Activated CD8-positive, alpha-beta memory T cell treated with anti-CD3 and anti-CD28 coated beads for 48 hours (primary cell): ENCODE measurements around the gene MBP.

Experiments used
- DNase-seq, 3 experiments: peaks; one replicate each; pipeline ENCODE4 v3.0.0-alpha.2; 2020; ENCODE audit warnings: low read depth in 2 of 3, low spot score in 2 of 3

The MBP gene

DNA sequence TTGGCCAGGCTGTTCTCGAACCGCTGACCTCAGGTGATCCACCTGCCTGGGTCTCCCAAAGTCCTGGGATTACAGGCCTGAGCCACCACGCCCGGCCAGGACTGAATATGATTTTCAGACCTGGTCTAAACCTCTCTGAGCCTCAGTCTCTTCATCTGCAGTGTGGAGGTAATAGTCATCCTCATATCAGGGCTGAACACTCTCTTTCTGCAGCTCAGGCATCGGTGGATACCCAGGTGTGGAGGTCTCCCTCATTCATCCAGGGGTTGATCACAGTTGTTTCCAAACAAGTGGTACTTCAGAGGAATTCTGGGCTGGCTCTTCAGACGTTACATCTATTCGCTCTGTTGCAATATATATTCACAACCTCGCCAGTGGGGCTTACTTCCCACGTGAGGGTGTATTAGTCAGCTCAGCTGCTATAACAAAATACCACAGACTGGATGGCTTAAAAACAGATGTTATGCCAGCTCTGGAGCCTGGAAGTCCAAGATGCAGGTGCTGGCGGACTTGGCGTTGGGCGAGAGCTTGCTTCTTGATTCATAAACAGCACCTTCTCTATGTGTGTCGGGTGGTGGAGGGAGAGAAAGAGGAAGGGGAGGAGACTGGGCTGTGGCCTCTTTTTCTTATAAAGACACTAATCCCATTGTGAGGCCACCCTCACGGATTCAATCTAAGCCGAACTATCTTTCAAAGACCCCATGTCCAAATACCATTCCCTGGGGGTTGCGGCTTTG is 2.9 kb upstream of the MBP start:
- no peak for DNase-seq

- no peak for DNase-seq
Observed at GRCh38 chr18:77134611-77135010, 2.0 kb upstream of the MBP start.

GRCh38 chr18:77133835-77134496 is 1.4 kb upstream of the MBP start:
- DNase-seq = no peak

DNA sequence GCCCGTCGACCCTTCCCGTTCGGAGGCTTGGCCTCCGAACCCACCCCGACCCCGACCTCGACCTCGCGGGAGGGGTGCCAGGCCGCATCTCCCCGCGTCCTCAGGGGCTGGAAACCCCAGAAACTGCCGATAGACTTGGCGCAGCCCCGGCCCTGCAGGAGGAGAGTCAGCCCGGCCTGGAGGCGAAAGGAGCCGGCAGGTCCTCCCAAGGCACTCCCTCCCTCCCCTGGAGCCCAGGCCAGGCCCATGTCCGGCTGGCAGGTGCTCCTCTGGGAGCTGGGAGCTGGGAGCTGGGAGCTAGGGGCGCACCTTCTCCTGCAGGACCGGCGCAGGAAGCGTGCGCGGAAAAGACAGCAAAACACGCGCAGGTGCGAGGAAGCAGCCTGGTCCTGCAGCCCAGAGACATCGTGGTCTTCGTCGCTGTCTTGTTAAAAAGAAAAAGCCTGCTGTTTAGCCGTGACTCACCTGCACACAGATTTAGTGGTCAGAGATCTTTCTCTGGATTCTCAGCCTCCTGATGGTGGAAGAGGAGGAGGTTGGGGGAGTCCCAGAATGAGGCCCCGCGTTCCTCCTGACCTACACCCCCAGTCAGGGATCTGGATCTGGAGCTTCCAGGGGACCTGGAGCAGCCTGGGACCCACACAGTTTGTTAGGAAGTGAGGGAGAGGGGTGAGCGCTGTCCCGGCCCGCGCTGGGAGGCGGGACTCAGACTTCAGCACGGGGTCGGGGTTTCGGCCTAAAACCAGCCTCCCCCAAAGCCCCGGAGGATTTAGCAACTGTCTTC is 660 bp upstream of the MBP start:
- DNase-seq = no peak

DNA sequence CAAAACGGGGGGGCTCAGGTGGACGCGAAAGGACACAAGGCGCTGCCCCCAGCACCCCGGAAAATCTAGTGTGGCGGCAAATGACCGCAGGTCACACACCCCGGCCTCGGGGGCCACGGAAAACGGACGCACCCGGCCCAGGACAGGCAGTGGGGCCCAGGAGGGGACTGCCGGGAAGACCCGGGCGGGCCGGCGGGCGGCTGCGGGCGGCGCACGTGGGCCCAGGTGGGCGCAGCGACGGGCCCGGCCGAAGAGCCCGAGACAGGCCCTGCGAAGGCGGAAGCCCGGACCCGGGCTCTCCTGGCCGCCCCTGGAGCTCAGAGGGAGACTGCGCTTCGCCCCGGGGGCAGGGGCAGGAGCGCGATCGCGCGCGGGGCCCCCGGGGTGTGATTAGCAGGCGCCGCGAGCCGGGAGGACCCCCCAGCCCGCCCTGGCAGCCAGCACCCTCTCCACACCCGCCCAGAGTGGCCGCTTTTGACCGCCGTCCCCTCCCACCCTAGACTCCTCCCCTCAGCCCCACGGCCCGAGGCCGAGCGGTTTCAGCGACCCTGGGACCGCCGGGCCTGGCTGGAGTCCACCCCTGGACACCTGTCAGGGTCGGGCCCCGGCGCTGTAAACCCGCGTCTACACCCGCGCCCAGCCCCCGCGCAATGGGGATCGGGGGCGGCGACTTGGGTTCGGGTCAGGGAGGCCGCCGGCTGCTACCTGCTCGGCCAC is 773 bp downstream of the MBP start:
- peak in 1 of 3 experiments; percentile 22 for DNase-seq

DNA sequence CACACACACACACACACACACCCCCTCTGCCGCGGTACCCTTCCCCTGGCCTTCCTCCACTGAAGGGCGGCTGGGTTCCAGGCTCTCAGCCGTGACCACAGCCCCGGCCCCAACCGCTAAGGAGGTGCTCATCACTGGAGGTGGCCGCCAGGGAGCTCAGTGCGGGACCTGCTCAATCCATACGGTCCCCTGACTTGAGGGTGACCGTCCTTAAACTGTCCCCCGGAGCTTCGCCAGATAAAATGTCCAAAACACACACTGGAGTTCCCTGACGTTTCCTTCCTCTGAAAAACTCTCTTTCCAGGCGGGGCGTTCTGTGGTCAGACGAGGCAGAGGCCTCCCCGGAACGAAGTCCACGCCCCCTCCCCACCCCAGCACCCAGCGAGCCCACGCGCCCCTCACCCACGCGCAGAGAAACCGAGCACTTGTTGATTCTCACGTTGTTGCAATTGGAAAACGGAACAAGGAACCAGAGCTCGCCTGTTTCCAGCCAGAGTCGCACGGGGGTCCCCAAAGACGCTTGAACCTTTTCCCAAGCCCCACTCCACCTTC is 1.4 kb downstream of the MBP start:
- peak in 1 of 3 experiments; percentile 29 for DNase-seq

- DNase-seq = no peak
Observed at GRCh38 chr18:77130229-77131099, 2.1 kb downstream of the MBP start.

DNA sequence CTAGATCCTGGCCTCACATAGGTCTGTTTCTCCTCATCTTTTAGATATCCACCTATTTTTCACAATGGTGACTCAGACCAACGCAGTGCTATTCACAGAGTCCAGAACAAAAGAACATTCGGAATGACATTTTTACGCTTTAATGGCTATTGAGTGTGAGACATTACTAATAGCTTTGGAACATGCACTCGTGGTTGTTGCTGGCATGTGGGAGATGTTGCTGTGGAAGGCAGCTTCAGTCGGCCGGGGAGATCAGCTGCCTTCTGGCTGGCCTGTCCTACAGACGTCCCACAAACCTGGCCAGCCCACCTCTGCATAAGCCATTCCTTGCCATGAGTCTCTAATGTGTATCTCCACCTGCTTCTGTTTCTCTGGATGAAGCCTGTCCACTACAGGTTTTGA is 3.4 kb downstream of the MBP start:
- DNase-seq = no peak

DNA sequence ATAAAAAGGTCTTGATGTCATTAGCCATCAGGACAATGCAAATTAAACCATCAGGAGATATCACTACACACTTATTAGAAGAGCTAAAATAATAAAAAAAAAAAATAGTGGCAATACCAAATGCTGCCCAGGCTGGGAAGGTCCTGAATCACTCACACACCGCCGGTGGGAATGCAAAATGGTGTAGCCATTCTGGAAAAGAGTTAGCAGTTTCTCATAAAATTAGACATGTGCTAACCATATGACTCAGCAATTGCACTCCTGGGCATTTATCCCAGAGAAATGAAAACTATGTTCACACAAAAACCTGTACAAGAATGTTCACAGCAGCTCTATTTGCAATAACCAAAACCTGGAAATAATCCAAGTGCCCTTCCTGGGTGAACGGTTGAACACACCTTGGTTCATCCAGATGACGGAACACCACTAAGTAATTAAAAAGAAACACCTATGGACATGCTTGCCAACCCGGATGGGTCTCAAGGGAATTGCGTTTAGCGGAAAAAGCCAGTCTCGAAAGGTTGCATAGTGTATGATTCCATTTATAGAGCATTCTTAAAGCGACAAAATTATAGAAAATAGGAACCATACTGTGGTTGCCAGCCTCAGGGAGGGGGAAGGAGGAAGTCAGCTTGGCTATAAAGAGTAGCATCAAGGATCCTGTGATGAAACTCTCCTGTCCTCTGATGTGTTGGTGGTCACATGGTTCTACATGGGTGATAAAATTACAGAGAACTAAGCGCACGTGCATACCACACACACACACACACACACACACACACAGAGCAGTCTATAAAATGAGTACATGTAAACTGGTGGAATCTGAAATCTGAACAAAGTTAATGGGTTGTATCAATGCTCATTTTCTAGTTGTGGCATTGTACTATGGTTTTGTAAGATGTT is 4.6 kb downstream of the MBP start:
- DNase-seq = no peak

- DNase-seq = peak in 1 of 3 experiments; percentile 34
Observed at GRCh38 chr18:77124452-77124922, 8.1 kb downstream of the MBP start.

DNA sequence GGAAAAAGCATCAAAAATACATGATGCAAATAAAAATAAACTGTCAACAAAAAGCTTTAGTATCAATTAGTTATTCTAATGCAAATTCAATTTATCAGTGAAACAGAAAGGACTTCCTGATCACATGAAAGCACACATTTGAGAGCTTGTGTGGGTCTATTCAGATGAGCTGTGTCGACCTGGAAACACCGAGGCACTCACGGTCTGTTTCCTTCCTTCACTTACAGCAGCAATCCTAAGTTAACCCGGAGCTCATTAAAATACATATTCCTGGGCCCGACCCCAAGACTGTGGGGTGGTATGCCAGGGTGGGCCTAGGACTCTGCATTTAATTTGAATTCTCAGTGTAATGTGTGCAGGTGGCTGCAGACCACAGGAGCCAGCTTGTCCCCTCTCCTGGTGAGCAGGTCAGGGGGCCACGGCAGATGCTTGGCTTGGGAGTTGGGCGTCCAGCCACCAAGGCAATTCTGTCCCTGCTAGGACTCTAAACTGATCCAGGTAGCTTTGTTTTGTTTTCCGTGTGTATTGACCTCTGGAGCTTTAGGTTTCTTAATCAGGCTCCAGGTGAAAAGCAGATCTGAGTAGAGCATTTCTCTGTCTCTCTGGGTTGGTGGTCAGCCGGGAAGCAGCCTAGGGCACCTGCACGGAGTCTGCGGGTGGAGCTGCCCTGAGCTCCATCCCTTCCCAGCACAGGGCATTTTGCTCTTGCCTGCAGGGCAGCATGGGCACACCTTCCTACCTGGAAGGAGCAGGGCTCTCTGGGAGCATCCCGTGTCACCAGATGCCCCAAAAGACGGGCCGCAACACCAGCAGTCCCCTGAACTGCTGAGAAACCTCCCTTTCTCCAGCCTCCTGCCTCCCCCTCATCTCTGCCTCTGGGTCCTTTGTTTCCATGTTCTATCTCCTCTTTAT is 9.0 kb downstream of the MBP start:
- no peak for DNase-seq

GRCh38 chr18:77121523-77121922 is 11.1 kb downstream of the MBP start:
- no peak for DNase-seq

DNA sequence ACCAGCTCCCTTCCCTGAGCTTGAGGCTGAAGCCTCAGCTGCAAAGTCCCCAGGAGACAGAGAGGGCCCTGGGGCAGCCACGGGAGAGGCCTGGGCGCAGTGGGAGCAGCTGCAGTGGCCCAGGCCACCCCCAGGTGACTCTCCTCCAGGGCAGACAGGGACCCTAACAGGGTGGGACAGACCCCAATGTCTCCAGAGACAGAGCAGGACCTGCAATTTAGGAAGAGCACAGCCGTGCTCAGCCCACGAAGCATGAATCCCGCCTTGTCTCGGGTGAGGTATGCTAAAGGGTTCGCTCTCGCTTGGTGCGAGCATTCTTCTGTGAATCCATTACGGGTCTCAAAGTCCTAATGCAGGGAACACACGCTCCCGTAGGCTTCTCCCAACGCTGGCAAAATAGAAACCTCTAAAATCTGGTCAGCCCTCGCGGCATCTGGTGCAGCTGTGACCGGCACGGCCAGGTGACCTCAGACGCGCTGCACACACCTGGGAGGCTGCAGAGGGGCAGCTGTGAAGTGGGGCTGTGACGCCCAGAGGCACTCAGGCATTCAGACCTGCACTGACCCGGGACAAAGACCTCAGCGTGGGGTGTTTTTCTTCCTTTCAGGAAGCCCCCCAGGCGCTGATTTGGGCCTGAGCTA is 12.6 kb downstream of the MBP start:
- no peak for DNase-seq

DNA sequence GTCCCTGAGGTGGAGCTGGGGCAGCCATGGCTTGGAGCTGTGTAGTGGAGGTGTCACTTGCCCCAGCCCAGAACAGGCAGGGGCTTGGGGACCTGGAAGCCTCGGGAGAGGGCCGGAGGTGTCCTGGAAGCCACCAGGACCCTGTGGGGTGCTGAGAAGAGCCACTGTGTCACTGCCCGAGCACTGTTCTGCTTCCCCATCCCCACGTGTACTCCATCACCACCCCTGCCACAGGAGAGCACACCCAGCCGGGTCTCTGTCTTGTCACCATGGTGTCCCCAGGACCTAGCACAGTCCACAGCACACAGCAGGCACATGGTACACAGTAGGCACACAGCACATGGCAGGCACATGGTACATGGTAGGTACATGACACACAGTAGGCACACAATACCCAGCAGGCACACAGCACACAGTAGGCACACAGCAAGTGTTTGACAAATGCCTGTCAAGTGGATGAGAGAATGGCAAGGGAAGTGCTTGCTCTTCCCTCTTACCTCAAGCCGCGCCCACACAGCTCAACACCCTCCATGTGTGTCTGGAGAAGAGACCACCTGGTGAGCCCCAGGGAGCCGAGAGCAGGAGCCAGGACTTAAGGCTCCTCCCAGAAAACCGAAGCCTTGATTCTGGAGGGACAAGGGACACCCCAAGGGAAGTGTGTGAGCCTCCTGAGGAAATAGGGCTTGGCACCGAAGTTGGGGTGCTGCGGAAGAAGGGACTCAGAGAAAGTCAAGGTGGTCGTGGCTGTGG is 13.3 kb downstream of the MBP start:
- no peak for DNase-seq

- no peak for DNase-seq
Observed at GRCh38 chr18:77118256-77119090, 14.1 kb downstream of the MBP start.
